ENCODE measurements around the gene TMEM53. TPM values are rescaled to one million over a fixed set of nuclear protein-coding genes. Genes with fewer than 3 reads are reported as not detected.
A peak's percentile ranks its signal among the peaks of the same experiment; 100 is the strongest.

TMEM53 gene
- total RNA-seq (2021) (3.3 and 5.6 TPM in 2 replicates), Bru-seq, nascent RNA (percentile 37 among the genes with signal in this experiment), BruChase-seq, experiment 1, labeled RNA remaining after a 2-hour chase (percentile 43 among the genes with signal in this experiment), BruChase-seq, experiment 2, labeled RNA remaining after a 6-hour chase (percentile 41 among the genes with signal in this experiment)
- long read RNA-seq, transcript TMEM53-204 (4 exons, 1,579 nt): minor isoform, 5 of 22 reads
- long read RNA-seq, transcript TMEM53-202 (3 exons, 2,310 nt): major isoform, 10 of 22 reads
- long read RNA-seq, partial matches to known transcripts: 0 of 22 reads
- long read RNA-seq, other reads (novel, unspliced or antisense): 3 of 22 reads

GRCh38 chr1:44674113-44675000 is at the start of gene TMEM53, which contains the start of gene ARMH1:
Gene TMEM53 (minus strand): TSS chr1:44674481. CDS start chr1:44674391, 90 bp downstream.
Gene ARMH1 (plus strand): TSS chr1:44674714. CDS start chr1:44689698, 14,984 bp downstream.
- H3K4me1 ChIP-seq (ENCODE audit: insufficient read depth, low read length, poor library complexity, severe bottlenecking): peaks cover 5% of the 10 kb centered on the region
- H3K4me3 ChIP-seq (ENCODE audit: low read depth, low read length, poor library complexity, severe bottlenecking): peak within 1 kb of the TSS; percentile 62
- peak within 1 kb of the TSS; percentile 77 for H3K27ac ChIP-seq (ENCODE audit: low read depth, low read length, poor library complexity, severe bottlenecking)
- POLR2A ChIA-PET (ENCODE audit: low non-redundant PET): interaction anchor here (0.5 to 1.0 kb wide), 3 partner anchors 47 to 68 kb away, joined by 4 to 7 read pairs (median 6); no protein-coding TSS in a partner anchor
- peak; percentile 99 for DNase-seq (ENCODE audit: low spot score)
- no TSS peak for BruUV-seq (replicated peaks)
- CTCF ChIA-PET: interaction anchor here (1.0 kb wide), 1 partner anchor 15 kb away, joined by 3 read pairs; no protein-coding TSS in a partner anchor
- no peak for TF ChIP-seq EZH2 (IDR thresholded peaks at IDR 0.05; ENCODE audit: borderline replicate concordance, low read depth, low read length, poor library complexity, severe bottlenecking)
- no peak for TF ChIP-seq CTCF (conservative IDR thresholded peaks at IDR 0.05; ENCODE audit: low read depth, low read length)
- no peaks in the 10 kb centered on the region for H3K9me3 ChIP-seq (ENCODE audit: low read depth, low read length, poor library complexity, severe bottlenecking)
- H3K36me3 ChIP-seq (ENCODE audit: insufficient read depth, low read length, poor library complexity, severe bottlenecking): no peaks in the 10 kb centered on the region
- no peaks in the 10 kb centered on the region for H3K27me3 ChIP-seq (replicated peaks; ENCODE audit: insufficient read depth, low read depth, low read length, poor library complexity)
- intact Hi-C loops (cut with micrococcal nuclease; ENCODE audit: unreplicated experiment): no loop called here

- no TSS peak for BruUV-seq (replicated peaks)
- Histone ChIP-seq H3K36me3 (ENCODE audit: insufficient read depth, low read length, poor library complexity, severe bottlenecking) (no peaks in the 10 kb centered on the region), H3K4me3 (ENCODE audit: low read depth, low read length, poor library complexity, severe bottlenecking) (no peak overlapping the region), H3K27ac (ENCODE audit: low read depth, low read length, poor library complexity, severe bottlenecking) (no peak overlapping the region), H3K27me3 (replicated peaks; ENCODE audit: insufficient read depth, low read depth, low read length, poor library complexity) (no peaks in the 10 kb centered on the region), H3K9me3 (ENCODE audit: low read depth, low read length, poor library complexity, severe bottlenecking) (no peaks in the 10 kb centered on the region), H3K4me1 (ENCODE audit: insufficient read depth, low read length, poor library complexity, severe bottlenecking) (peaks cover 3% of the 10 kb centered on the region)
- CTCF ChIA-PET: interaction anchor here (0.6 kb wide), 1 partner anchor 8 kb away, joined by 4 read pairs; no protein-coding TSS in a partner anchor
- intact Hi-C loops (cut with micrococcal nuclease; ENCODE audit: unreplicated experiment): no loop called here
- POLR2A ChIA-PET (ENCODE audit: low non-redundant PET): no interaction called here
- DNase-seq (ENCODE audit: low spot score): no peak
- no peak for TF ChIP-seq EZH2 (IDR thresholded peaks at IDR 0.05; ENCODE audit: borderline replicate concordance, low read depth, low read length, poor library complexity, severe bottlenecking)
- no peak for TF ChIP-seq CTCF (conservative IDR thresholded peaks at IDR 0.05; ENCODE audit: low read depth, low read length)
Measured at GRCh38 chr1:44723496-44724295, 49.4 kb upstream of the TMEM53 start.

GRCh38 chr1:44723064-44723463 is 48.8 kb upstream of the TMEM53 start:
- CTCF ChIA-PET: interaction anchor here (0.6 kb wide), 1 partner anchor 8 kb away, joined by 4 read pairs; no protein-coding TSS in a partner anchor
- no peaks in the 10 kb centered on the region for H3K9me3 ChIP-seq (ENCODE audit: low read depth, low read length, poor library complexity, severe bottlenecking)
- POLR2A ChIA-PET (ENCODE audit: low non-redundant PET): no interaction called here
- no TSS peak for BruUV-seq (replicated peaks)
- no peaks in the 10 kb centered on the region for H3K27me3 ChIP-seq (replicated peaks; ENCODE audit: insufficient read depth, low read depth, low read length, poor library complexity)
- no peak overlapping the region for H3K4me3 ChIP-seq (ENCODE audit: low read depth, low read length, poor library complexity, severe bottlenecking)
- TF ChIP-seq EZH2 (IDR thresholded peaks at IDR 0.05; ENCODE audit: borderline replicate concordance, low read depth, low read length, poor library complexity, severe bottlenecking): no peak
- TF ChIP-seq CTCF (conservative IDR thresholded peaks at IDR 0.05; ENCODE audit: low read depth, low read length): no peak
- H3K27ac ChIP-seq (ENCODE audit: low read depth, low read length, poor library complexity, severe bottlenecking): no peak overlapping the region
- DNase-seq (ENCODE audit: low spot score): no peak
- peaks cover 3% of the 10 kb centered on the region for H3K4me1 ChIP-seq (ENCODE audit: insufficient read depth, low read length, poor library complexity, severe bottlenecking)
- intact Hi-C loops (cut with micrococcal nuclease; ENCODE audit: unreplicated experiment): no loop called here
- no peaks in the 10 kb centered on the region for H3K36me3 ChIP-seq (ENCODE audit: insufficient read depth, low read length, poor library complexity, severe bottlenecking)
